Activated CD4-positive, alpha-beta T cell treated with anti-CD3 and anti-CD28 coated beads, Interleukin-2, amount 50 U/mL, for 1 hour (primary cell): ENCODE measurements around the gene MYOD1.

Source experiments
- DNase-seq: peaks from one replicate; pipeline ENCODE4 v3.0.0-alpha.2; 2020

The MYOD1 gene

DNA sequence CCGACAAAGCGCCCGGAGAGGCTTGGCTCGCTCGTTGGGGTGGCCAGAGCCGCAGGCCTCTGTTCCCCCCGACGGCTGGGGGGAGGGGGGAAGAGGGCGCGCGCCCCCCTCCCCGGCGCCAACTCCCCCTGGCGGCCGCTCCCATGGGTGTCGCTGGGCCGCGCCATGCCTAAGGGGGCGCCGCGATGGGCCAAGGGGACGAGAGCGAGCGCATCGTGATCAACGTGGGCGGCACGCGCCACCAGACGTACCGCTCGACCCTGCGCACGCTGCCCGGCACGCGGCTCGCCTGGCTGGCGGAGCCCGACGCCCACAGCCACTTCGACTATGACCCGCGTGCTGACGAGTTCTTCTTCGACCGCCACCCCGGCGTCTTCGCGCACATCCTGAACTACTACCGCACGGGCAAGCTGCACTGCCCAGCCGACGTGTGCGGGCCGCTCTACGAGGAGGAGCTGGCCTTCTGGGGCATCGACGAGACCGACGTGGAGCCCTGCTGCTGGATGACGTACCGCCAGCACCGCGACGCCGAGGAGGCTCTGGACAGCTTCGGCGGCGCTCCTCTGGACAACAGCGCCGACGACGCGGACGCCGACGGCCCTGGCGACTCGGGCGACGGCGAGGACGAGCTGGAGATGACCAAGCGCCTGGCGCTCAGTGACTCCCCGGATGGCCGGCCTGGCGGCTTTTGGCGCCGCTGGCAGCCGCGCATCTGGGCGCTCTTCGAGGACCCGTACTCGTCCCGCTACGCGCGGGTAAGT, 16.6 kb downstream of the MYOD1 start:
- no peak for DNase-seq

DNA sequence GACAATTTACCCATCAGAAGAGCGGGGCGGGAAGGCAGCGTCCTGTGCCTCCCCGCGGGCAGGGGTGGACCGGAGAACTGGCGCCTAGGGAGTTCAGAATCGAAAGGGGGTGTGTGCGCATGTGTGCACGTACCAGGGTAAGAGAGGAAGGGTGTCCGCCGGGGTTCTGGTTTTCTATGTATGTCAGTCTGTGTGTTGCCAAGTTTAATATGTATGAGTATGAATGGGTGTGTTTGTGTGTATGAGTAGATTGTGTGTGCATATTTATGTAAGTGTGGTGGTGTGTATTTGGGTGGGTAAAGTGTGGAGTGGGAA, 17.2 kb downstream of the MYOD1 start:
- DNase-seq, result no peak

DNA sequence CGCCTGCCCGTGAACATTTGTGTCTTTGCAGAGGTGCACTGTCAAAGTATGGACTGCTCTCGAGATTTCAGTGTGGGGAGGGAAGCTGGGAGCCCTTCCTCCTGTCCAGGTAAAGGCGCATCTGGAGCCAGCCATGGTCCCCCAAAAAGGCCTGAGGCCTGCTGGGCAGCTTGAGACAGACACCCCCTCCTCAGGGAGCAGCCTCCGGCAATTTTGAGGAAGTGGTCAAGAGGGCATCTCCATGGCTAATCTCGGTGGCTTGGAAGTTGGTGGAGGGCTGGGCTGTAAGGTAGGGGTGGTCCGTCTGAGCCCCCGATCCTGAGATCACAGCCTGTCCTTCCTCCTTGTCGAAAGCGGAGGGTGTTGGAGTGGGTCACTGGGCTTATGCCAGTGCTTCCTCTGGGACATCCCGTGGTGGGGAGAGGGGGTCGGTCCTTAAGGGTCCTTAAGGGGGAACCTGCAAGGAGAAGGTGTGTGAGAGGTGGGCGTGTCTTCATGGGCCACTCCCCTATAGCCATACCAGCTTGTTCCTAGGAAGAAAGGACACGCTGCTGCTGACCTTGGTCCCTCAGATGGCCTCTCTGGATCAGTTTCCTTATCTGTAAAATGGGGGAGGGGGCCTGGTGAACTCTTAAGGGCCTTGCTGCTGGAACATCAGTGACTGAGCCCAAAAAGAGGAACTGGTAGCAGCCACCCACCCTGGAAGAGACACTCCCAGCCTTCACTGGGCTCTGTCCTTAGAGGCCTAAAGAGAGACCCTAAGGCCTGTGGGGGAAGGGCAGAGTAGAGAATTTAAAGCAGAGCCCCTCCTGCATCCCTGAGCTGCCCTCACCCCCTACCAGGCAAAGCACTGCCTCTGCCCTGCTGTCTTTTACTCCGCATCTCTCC, 17.8 kb downstream of the MYOD1 start:
- DNase-seq, result no peak

DNA sequence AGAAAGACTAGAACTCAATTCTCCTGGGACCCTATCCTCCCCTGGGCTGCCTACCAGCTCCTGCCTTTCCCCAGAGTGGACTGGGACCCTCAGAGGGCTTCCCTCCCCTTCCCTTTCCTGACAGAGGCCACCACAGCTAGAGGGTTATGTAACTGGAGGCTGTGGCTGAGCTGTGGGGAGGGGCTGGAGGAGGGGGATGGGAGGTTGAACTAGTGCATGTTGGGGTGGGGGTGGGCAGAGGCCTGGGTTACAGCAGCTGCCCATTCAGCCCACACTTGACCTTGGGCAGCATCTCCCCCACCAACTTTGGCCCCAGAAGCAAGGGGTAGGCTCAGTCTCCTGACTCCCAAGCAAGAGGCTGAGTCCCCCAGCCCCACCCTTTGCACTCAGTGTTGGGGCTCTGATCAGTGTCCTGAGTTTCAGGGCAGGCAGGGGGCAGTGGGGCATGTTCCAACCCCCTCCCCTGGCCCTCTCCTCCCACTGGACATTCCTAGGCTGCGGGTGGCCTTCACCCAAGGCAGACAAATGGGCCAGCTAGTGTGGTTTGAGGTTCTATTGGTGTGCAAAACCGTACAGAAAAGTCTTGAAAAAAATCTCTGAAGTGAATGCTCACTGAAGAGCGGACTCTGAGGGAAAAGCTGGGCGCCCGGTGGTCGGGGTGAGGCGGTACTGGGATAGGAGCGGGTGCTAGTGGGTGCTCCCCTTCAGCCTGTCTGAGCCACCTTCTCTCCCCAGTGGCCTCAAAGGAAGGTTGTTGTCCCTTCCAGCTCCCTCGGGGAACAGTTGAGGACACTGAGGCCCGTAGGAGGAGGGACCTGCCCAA, 19.0 kb downstream of the MYOD1 start:
- no peak for DNase-seq

DNA sequence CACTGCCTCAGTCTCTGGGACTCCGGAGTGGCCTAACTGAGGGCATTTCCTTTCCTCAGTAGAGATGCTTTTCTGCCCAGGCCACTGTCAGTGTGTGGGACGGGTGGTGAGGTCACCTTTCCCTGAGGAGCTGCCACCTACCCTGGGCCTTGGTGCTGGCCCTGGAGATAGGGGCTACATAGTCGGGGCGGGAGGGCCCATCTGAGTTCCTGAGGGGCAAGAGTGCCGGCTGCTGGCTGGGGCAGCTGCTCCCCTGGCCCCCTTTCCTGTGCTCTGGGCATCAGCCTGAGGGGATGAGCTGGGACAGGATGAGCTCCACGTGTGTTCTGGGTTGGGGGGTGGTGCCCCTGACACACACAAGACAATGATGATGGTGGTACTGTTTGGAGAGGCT, 20.6 kb downstream of the MYOD1 start:
- no peak for DNase-seq

DNA sequence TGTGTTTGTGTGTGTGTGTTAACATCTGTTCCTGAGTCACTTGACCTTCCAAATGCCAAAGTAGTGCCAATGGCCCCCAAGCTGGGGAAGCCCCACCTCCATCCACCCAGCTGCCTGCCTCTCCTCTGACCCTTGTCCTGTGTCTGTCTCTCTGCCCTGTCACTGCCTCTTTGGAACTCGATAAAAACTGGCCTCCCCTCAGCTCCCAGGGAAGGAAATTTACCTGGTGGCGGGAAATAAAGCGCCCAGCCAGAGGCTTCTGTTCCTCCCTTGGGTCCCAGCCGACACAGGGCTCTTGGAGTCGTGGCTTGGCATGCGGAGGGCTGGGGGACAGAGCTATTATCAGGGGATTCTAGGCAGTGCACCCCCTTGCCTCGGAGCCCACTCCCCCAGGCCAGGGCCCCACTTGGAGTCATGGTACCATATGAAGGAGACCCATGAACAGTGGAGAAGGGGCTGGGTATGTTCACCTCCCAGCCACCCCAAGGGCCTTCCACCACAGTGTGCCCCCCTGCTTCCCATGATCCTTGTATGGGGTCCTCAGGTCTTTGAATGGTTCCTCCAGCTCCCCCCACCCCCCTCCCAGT, 21.4 kb downstream of the MYOD1 start:
- DNase-seq, result no peak

DNA sequence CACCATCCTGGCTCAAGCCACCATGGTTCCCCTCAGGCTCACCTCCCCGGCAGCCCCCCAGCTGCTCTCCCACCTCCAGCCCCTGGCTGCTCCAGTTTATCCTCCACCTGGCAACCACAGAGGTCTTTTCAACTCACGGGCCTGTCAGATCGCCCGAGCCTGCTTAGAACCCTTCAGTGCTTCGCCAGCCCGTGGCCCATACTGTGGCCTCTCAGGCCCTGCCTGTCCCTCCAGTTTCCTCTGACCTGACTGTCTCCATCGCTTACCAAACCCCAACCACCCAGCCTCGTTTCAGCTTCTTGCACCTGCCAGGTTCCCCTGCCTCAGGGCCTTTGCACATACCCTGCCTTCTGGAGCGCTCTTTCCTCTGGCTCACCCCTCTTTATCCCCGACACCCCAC, 22.1 kb downstream of the MYOD1 start:
- DNase-seq, result no peak

DNA sequence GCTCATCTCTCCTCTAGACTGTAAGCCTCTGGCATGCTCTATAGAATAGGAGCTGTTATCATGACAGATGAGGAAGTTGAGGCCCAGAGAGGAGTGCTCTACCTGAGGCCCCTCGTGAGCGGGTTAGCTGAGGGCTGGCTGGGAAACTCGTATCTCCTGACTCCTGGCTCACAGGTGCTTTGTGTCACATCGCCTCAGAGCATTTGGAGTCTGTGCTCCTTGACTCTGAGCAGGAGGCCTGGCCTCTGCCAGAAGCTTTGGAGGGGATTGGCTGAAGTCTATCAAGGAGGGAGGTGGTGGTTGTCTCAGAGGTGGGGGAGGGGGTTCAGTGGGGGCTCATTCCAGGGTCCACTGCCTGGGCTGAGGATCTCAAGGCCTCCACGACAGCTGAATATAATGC, 22.6 kb downstream of the MYOD1 start:
- no peak for DNase-seq

DNA sequence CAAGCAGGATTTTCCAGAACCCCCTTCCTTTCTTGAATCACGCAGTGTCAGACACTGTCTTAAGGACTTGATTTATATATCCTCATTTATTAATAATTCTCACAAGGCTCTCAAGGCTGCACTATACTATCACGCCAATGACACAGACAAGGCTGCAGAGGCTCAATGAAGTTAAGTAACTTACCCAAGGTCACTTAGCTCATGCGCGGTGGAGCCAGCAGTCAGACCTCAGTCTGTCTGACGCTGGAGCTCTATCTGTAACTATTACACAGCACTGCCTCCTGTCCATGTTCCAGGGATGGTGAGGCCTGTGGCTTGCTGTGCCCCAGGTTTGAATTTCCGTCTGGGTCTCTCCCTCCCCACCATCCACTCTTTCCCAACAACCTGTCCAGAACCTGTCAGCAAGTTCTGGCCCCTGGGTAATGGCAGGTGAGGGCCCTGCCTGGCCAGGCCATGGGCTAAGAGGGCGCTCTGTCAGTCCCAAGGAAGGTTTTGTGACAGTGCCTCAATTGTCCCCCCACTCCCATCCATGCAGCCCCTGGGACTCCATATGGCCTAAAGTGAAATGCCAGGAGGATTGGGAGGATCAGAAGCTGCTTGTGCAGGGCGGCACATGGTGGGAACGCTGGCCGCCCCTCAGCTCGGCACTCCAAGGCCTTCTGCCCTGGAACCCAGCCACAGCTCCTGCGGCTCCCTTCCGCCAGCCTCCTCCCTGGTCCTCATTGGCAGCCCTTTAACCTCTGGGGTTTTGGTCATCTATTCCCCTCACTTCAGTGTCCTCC, 23.8 kb downstream of the MYOD1 start:
- DNase-seq, result no peak

DNA sequence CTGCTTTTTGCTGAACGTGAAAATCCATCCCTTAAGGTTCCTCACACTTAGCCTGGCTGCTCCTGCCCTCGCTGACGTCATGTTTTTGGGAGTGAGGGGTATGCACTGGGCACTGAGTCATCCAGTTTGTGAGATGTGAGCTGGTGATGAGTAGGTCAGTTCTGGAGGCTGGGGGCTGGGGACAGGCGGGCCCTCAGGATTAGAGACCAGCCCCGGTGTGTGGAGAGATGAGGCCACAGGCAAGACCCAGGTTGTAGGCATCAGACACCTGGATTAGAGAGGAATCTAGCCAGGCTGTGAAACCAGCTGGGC, 24.4 kb downstream of the MYOD1 start:
- no peak for DNase-seq

DNA sequence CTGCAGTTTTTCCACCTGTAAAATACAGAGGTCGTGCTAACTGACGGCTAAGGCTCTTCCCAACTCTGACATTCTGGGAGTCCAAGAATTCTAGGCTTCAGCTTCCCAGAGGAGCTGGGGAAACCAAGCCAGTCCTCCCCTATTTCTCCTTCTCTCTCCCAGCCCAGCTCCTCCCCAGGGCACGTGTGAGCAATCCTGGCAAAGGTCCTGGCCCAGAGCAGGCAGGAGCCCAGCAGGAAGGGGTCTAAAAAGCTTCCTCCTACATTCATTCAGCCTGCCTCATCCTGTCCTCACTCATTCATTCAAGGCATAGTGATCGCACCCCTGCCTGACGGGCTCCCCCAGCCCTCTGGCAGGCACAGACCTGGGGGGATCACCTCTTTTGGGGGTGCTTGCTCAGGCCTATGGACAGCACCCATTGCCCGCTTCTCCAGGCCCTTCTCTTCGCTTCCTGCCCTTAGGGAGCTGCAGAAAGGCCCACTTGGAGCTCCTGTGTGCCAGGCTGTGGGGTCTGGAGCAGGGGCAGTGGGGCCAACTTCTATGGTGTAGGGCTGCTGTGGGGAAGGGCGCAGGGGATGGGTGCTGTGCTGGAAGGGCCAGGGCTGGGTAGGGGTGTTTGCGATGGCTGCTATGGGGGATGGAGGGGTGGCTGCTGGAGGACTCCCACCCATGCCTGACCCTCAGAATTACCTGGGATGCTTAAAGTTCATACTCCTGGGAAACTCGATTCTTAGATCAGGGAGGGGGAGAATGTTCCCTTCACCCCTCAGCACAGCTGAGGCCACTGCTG, 25.0 kb downstream of the MYOD1 start:
- DNase-seq, result no peak

DNA sequence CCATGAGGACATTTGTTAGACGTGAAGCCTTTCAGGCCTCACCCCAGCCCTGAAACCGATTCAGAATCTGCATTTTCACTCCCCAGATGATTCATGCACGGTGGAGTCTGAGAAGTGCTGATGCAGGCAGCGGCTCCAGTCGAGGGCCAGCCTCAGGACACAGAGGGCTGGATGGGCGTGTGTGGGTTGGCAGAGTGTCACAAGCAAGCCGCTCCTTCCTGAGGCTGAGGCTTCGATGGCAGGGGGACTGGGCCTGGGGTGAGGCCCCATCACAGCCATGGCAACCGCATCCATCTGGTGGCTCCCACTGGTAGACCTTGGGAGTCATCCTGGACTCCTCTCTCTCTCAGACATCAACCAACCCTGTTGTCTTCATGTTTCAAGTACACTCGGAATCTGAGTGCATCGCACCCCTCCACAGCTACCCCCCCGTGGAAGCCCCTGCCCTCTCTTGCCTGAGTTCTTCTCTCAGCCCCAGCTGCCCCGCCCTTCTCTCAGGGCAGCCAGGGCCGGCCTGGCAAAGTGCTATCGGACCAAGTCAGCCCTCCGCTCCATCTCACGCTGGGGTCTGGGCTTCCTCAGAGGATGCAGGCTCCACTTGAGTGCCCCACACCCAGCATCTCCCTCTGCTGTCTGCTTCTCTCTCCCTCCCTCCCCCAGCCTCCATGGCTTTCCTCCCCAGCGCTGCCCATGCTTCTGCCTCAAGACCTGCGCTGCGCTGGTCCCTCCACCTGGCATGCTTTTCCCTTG, 25.8 kb downstream of the MYOD1 start:
- no peak for DNase-seq

DNA sequence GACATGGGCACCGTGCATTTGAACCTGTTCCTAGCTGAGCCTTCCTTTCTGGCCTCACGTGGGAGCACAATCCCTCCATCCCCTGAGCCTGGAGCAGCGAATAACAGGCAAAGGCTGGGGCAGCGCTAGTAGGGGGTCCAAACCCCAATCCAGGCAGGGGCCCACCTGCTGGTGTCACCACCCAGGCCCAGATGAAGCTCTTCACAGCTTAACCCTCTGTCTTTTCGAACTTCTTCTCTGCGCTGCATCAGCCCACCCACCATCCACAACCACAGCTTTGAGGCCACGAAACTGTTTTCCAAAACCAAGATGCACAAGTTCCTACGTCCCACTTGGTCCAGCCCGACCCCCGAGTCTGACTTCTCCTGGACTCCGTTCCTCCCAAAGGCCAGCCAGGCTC, 26.7 kb downstream of the MYOD1 start:
- DNase-seq, result no peak

DNA sequence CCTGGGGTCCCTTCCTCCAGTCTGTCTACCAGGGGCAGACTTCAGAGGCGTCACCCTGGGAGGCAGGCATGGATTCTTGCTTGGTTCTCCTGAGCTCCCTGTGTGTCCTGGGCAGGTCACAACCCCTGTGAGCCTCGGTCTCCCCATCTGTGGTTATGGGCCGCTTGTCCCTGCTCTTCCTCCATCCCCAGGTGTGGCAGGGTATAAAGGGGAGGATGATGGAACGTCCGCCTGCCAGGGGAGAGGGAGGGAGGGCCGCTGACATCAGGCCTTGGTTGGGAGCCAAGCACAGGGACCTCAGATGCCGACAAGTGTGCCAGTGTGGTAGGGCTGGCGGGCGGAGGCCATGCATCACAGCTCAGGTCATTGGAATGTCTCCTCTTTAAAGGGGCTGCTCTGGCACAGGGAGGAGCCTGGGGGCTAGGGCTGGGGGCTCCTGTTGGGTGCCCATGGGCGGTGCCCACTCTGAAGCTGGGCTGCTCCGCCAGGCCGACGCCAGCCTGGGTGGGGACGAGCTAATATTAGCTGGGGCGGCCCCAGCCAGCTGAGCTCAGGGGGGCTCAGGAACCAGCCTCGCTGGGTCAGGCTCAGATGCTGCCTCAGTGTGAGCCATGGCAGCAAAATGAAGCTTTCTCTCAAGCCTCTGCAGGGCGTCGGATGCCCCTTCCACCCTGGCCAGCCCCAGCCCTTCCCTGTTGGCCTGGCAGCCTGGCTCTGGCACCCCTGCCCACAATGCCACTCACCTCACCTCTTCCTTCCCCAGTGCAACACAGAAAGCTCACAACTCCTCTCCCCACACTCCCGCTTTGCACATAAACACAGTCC, 28.0 kb downstream of the MYOD1 start:
- no peak for DNase-seq

DNA sequence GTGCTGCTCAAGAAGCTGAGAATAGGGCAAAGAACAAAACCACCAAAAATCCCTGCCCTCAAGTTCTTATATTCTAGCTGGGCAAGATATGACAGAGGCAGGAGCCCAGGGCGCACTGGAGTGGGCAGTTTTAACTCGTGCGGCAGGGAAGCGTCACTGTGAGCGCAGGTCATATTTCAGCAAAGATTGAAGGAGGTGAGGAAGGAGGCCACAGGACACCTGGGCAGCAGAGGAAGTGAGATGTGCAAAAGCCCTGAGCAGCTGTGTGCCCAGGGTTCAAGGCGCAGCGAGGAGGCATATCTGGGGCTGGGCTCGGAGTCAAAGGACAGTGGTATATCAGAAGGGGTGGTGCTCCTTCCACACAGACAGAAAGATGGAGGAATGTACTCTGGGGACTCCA, 28.7 kb downstream of the MYOD1 start:
- DNase-seq, result no peak

DNA sequence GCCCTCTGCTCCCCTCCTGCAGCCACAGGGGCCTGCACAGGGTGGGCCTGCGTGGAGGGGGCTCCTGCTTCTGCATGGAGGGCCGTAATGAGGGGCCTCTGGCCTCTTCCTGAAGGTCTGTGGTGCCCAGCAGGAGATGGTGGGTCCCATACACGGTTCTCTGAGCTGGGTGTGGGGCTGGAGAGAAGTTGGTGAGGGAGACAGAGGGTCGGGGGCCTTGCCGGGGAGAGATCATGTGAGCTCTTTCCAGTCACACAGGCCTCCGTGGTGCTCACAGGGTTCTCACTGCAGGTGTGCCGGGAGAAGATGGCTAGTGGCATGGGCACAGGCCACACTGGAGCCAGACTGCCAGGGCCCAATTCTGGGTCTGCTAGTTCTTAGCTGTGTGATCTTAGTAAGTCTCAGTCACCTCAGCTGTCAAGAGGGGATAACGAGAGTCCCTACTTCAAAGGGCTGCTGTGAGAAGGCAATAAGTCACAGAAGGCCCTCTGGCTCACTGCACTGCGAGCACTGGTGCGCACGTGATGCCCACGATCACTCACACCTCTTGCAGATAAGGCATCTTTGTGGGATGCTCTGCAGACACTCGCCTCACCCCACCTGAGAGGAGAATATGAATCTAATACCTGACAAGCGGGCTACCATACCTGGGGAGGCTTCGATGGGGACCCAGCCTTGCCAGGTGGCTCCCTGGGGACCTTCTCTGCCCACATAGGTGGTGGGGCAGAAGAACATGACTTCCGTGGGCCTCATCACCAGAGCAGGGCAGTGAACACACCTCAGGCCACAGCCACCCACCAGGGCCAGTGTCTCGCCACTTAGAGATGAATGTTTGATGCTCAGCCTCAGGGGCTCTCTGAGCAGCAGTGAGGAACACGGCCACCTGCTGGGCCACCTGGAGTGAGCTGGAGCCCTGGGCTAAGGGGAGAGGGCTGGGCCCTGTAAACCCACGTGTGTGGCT, 29.7 kb downstream of the MYOD1 start:
- no peak for DNase-seq

DNA sequence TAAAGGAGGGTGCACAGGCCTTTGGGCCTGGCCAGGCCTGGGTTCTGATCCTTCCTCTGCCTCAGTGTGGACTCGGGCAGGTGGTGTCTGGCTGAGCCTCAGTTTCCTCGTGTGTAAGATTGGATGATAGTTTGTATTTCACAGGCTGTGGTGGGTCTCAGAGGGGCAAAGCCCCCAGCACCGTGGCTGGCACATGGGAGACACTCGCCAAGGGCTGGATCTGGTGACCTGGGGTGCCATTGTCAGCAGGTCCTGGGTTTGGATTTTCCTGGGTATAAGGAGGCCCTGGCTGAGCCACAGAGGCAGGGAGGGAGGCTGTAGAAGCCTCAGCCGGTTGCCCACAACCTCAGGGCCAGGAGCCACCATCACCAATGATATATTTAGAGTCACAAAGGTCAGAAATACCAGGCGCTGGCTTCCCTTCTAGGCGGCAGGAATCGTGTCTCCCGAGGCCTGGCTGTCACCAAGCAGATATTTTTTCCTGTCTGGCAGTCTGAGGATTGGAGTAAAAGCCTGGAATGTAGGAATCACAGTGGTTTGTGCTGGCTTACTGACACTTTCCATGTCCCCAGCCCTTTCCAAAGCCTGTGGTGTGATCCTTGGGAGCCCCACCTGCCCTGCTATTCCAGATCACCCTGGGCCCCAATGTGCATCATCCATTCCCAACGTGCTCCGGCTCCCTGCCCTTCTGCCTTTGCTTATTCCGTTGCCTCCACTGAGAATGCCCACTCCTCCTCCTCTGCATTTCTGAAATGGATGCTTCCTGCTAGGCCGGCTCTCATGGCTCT, 30.8 kb downstream of the MYOD1 start:
- no peak for DNase-seq

DNA sequence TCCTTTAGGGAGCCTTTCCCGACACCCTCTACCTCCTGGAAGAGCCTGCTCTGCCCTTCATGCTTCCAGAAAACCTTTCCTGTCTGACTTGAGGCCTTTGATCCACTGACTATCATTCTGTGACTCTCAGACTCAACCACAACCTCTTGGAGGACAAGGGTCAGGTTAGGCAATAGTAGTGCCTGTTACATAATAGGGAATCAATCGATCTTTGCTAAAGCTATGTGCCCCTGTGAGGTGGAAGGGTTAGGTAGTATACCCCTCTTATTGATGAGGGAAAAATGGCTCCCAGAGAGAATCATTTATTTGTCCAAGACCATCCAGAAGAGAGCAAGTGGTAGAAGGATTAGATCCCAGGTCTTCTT, 31.4 kb downstream of the MYOD1 start:
- DNase-seq, result no peak
